Activated CD8-positive, alpha-beta T cell treated with anti-CD3 and anti-CD28 coated beads for 36 hours (primary cell): Measurements from ENCODE around the gene PRR23E. TPM values are rescaled to one million over a fixed set of nuclear protein-coding genes. Genes with fewer than 3 reads are reported as not detected.

Experiments used
- ATAC-seq: fragments of 200-7000 bp; cut with Tn5 transposase; one replicate; pipeline ENCODE4 v1.10.0; 2021; ENCODE audit warnings: mild to moderate bottlenecking, moderate library complexity
- CTCF ChIA-PET: fragments of 350-600 bp; sonication (Branson Sonifier 250); formaldehyde crosslinking; loops from one replicate; lab custom pipeline; 2021; ENCODE audit warnings: antibody characterized with exemption; lab: Charles Lee
- POLR2A ChIA-PET: fragments of 350-600 bp; sonication (Branson Sonifier 250); formaldehyde crosslinking; loops from one replicate; lab custom pipeline; 2021; ENCODE audit warnings: antibody characterized with exemption; lab: Charles Lee
- DNase-seq: peaks from one replicate; pipeline ENCODE4 v3.0.0-alpha.2; 2020
- H3K27ac Mint-ChIP-seq: one replicate; pipeline ENCODE4 v1.8.0; 2021; ENCODE audit warnings: mild to moderate bottlenecking, mixed read lengths
- H3K27me3 Mint-ChIP-seq: one replicate; pipeline ENCODE4 v1.8.0; 2021; ENCODE audit warnings: mixed read lengths
- H3K36me3 Mint-ChIP-seq: one replicate; pipeline ENCODE4 v1.8.0; 2021; ENCODE audit warnings: low read depth, mixed read lengths
- H3K4me1 Mint-ChIP-seq: one replicate; pipeline ENCODE4 v1.8.0; 2021; ENCODE audit warnings: low read depth, mixed read lengths
- H3K4me3 Mint-ChIP-seq: one replicate; pipeline ENCODE4 v1.8.0; 2021; ENCODE audit warnings: mild to moderate bottlenecking, moderate library complexity, mixed read lengths
- H3K9me3 Mint-ChIP-seq: one replicate; pipeline ENCODE4 v1.8.0; 2021; ENCODE audit warnings: mixed read lengths
- CTCF ChIP-seq: fragments of 200-600 bp; IDR thresholded peaks from one replicate; pipeline ENCODE4 v1.8.0; 2022; ENCODE audit warnings: antibody characterized with exemption, mild to moderate bottlenecking
- intact Hi-C: fragments of 100-400 bp; cut with micrococcal nuclease; formaldehyde crosslinking; loops from one replicate; pipeline ENCODE4 v1.10.0; 2022
- total RNA-seq, 2 experiments: library from RNA; stranded (reverse); gene quantifications; one replicate each; pipeline ENCODE4 v1.2.3, GENCODE V29; 2021

Gene PRR23E
- total RNA-seq, 2 experiments from 2014 or later: not detected

GRCh38 chr3:127172781-127173515 is 20.0 kb upstream of the PRR23E start:
- ChIA-PET CTCF (interaction anchor here (0.6 kb wide), 1 partner anchor 539 kb away, joined by 3 read pairs; no protein-coding TSS in a partner anchor), POLR2A (no interaction called here)
- Mint-ChIP-seq H3K9me3 (no peaks in the 10 kb centered on the region), H3K27ac (no peak overlapping the region), H3K4me3 (no peak overlapping the region), H3K27me3 (peaks cover 12% of the 10 kb centered on the region), H3K36me3 (no peaks in the 10 kb centered on the region), H3K4me1 (no peaks in the 10 kb centered on the region)
- ATAC-seq: no peak
- DNase-seq: no peak
- intact Hi-C loops: no loop called here
- TF ChIP-seq CTCF: no peak

GRCh38 chr3:127173516-127174166 is 19.3 kb upstream of the PRR23E start:
- ChIA-PET POLR2A (no interaction called here), CTCF (no interaction called here)
- H3K36me3 Mint-ChIP-seq: no peaks in the 10 kb centered on the region
- TF ChIP-seq CTCF: no peak
- peaks cover 11% of the 10 kb centered on the region for H3K27me3 Mint-ChIP-seq
- no peaks in the 10 kb centered on the region for H3K4me1 Mint-ChIP-seq
- intact Hi-C loops: no loop called here
- DNase-seq (no peak), ATAC-seq (no peak)
- no peak overlapping the region for H3K27ac Mint-ChIP-seq
- no peak overlapping the region for H3K4me3 Mint-ChIP-seq
- H3K9me3 Mint-ChIP-seq: peaks cover 2% of the 10 kb centered on the region

- Mint-ChIP-seq H3K27ac (no peak overlapping the region), H3K36me3 (no peaks in the 10 kb centered on the region), H3K4me1 (no peaks in the 10 kb centered on the region), H3K9me3 (peaks cover 4% of the 10 kb centered on the region), H3K27me3 (peaks cover 11% of the 10 kb centered on the region), H3K4me3 (no peak overlapping the region)
- ChIA-PET POLR2A (no interaction called here), CTCF (no interaction called here)
- DNase-seq: no peak
- intact Hi-C loops: no loop called here
- no peak for TF ChIP-seq CTCF
- ATAC-seq: no peak
These were observed 18.6 kb upstream of the PRR23E start for GRCh38 chr3:127174284-127174683.

GRCh38 chr3:127174715-127175140 is 18.2 kb upstream of the PRR23E start:
- CTCF ChIA-PET: no interaction called here
- Mint-ChIP-seq H3K36me3 (no peaks in the 10 kb centered on the region), H3K9me3 (peaks cover 4% of the 10 kb centered on the region), H3K27ac (no peak overlapping the region), H3K4me1 (no peaks in the 10 kb centered on the region), H3K4me3 (no peak overlapping the region), H3K27me3 (peaks cover 8% of the 10 kb centered on the region)
- ATAC-seq: no peak
- no peak for DNase-seq
- TF ChIP-seq CTCF: no peak
- POLR2A ChIA-PET: no interaction called here
- intact Hi-C loops: no loop called here

- Mint-ChIP-seq H3K27ac (no peak overlapping the region), H3K36me3 (no peaks in the 10 kb centered on the region), H3K9me3 (peaks cover 4% of the 10 kb centered on the region), H3K4me1 (no peaks in the 10 kb centered on the region), H3K27me3 (peaks cover 8% of the 10 kb centered on the region), H3K4me3 (no peak overlapping the region)
- POLR2A ChIA-PET: interaction anchor here (0.5 kb wide), 1 partner anchor 237 kb away, joined by 3 read pairs; no protein-coding TSS in a partner anchor
- CTCF ChIA-PET: no interaction called here
- no peak for DNase-seq
- no peak for TF ChIP-seq CTCF
- no peak for ATAC-seq
- intact Hi-C loops: no loop called here
These were observed 17.7 kb upstream of the PRR23E start for GRCh38 chr3:127175272-127175671.
